ENCODE results near the gene ZNF683. TPM values are rescaled to one million over a fixed set of nuclear protein-coding genes. Genes with fewer than 3 reads are reported as not detected.

Gene ZNF683
- total and polyA plus RNA-seq, 10 of the 15 experiments (the other 5 are each of a cell fraction or from before 2014, with no cell fraction given), result not detected

- TF ChIP-seq CUX1 (IDR thresholded peaks at IDR 0.05; ENCODE audit: insufficient replicate concordance, low read depth, low read length) (no peak), POLR2A (IDR thresholded peaks at IDR 0.05; ENCODE audit: low read depth, low read length) (no peak)
These were observed 46.9 kb upstream of the ZNF683 start (continued) for GRCh38 chr1:26419494-26419893.

- POLR2A ChIA-PET, result interaction anchor here (0.6 kb wide), 1 partner anchor 81 kb away, joined by 3 read pairs; no protein-coding TSS in a partner anchor
- in situ Hi-C loops (cut with MboI), result no loop called here
- H3K4me1 ChIP-seq (ENCODE audit: control insufficient read depth, insufficient read depth, low read length), result no peaks in the 10 kb centered on the region
- H3K36me3 ChIP-seq (ENCODE audit: control insufficient read depth in 2 of 2, insufficient read depth in 2 of 2, low read length in 1 of 2), result no peaks in the 10 kb centered on the region
- FAIRE-seq, result no peak
- BruUV-seq (replicated peaks), result no TSS peak
- CTCF ChIA-PET, result interaction anchor here (2.7 kb wide), 1 partner anchor 13 kb away, joined by 7 read pairs; the partner anchor contains the start of gene DHDDS
- SMC1A ChIA-PET (ENCODE audit: uncharacterized antibody, unreplicated experiment), result no interaction called here
- H3K79me2 ChIP-seq (ENCODE audit: control insufficient read depth, insufficient read depth, low read length), result no peaks in the 10 kb centered on the region
- 21% methylated on average over 4 of the region's 5 CpGs for WGBS (ENCODE audit: insufficient coverage, insufficient replicate concordance, low lambda C conversion rate, missing lambda C conversion rate)
- no peak for ATAC-seq
- intact Hi-C loops (cut with micrococcal nuclease; ENCODE audit: unreplicated experiment), result loop anchor here (5.0 to 10.0 kb wide), 2 partner anchors 54 to 312 kb away; no protein-coding TSS in a partner anchor
- H3K27me3 ChIP-seq (replicated peaks in 1 of 2; ENCODE audit: control insufficient read depth in 2 of 2, insufficient read depth in 2 of 2, low read length in 1 of 2), result no peaks in the 10 kb centered on the region
- no peaks in the 10 kb centered on the region for H3K9me3 ChIP-seq (replicated peaks; ENCODE audit: control insufficient read depth, insufficient read depth, low read length)
- H4K20me1 ChIP-seq (ENCODE audit: control insufficient read depth, insufficient read depth), result no peaks in the 10 kb centered on the region
- DNase-seq (ENCODE audit: low read depth, low spot score), result no peak
- H2AFZ ChIP-seq (ENCODE audit: control insufficient read depth, low read depth, low read length), result no peak overlapping the region
- H3K27ac ChIP-seq (ENCODE audit: control insufficient read depth, insufficient read depth), result no peak overlapping the region
- no peak overlapping the region for H3K4me3 ChIP-seq
- RAD21 ChIA-PET (ENCODE audit: unreplicated experiment), result no interaction called here
- no peak overlapping the region for H3K9ac ChIP-seq (ENCODE audit: control insufficient read depth, insufficient read depth, low read length)
- H3K4me2 ChIP-seq (ENCODE audit: control insufficient read depth, insufficient read depth), result no peak overlapping the region
- no peak for TF ChIP-seq SIX5 (IDR thresholded peaks at IDR 0.05; ENCODE audit: low read depth, low read length, severe bottlenecking)
- TF ChIP-seq NFYB (IDR thresholded peaks at IDR 0.05; ENCODE audit: insufficient read depth, low read depth, low read length), result no peak
- TF ChIP-seq PRDM15 (CRISPR knock-in tag; IDR thresholded peaks at IDR 0.05), result no peak
- no peak for TF ChIP-seq JUNB (IDR thresholded peaks at IDR 0.05)
- no peak for TF ChIP-seq ZZZ3 (IDR thresholded peaks at IDR 0.05; ENCODE audit: control insufficient read depth, insufficient read length, low read depth)
- TF ChIP-seq TCF3 (IDR thresholded peaks at IDR 0.05; ENCODE audit: borderline replicate concordance, insufficient read depth, low read depth, low read length), result no peak
- no peak for TF ChIP-seq ZNF274 (IDR thresholded peaks at IDR 0.05; ENCODE audit: insufficient read depth, insufficient read length)
- TF ChIP-seq FOXM1 (IDR thresholded peaks at IDR 0.05; ENCODE audit: low read depth, low read length), result no peak
- no peak for TF ChIP-seq SUZ12 (IDR thresholded peaks at IDR 0.05; ENCODE audit: unreplicated experiment)
- TF ChIP-seq NR2C1 (IDR thresholded peaks at IDR 0.05), result no peak
- no peak for TF ChIP-seq PML (IDR thresholded peaks at IDR 0.05; ENCODE audit: low read length)
- no peak for TF ChIP-seq IRF3 (IDR thresholded peaks at IDR 0.05)
These were observed 46.4 kb upstream of the ZNF683 start for GRCh38 chr1:26418865-26419349.
